ENCODE results near the gene ELK1. TPM values are rescaled to one million over a fixed set of nuclear protein-coding genes. Genes with fewer than 3 reads are reported as not detected.

ELK1 gene
- total and polyA plus RNA-seq, 2 of the 8 experiments (the other 6 are each of a cell fraction or from before 2014, with no cell fraction given) = 31.9 to 42.2 TPM

DNA sequence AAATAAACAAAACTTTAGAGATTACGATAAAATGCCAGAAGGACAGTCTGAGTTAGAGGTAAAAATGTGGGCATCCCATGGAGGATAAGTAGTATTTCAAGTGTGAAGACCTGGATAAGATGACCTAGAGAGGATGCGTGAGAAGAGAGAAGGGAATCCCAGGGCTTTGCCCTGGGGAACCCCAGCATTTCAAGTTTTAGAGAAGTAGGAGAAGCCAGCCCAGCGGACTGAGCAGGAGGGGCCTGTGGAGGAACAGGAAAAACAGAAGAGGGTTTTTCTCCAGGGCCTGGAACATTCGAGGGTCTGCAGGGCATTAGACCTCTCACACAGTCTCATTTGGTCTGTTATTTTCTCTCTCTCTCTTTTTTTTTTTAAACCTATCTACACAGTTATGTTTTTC lies 17.7 kb downstream of the ELK1 start:
- H4K8ac ChIP-seq (ENCODE audit: extremely low read depth, insufficient read depth, low read length) = no peak overlapping the region
- H3K79me2 ChIP-seq (ENCODE audit: control insufficient read depth in 1 of 2, insufficient read depth in 2 of 2, low read length in 2 of 2) = no peaks in the 10 kb centered on the region
- H2BK5ac ChIP-seq (ENCODE audit: low read depth, low read length) = no peak overlapping the region
- H2BK15ac ChIP-seq (ENCODE audit: low read length) = no peak overlapping the region
- no peak overlapping the region for H3K9ac ChIP-seq (replicated peaks in 1 of 4; ENCODE audit: extremely low read depth in 1 of 4, low read depth in 3 of 4, low read length in 3 of 4)
- no peak overlapping the region for H3K4me2 ChIP-seq (ENCODE audit: insufficient read depth in 1 of 2, low read depth in 2 of 2, low read length in 2 of 2)
- CTCF ChIA-PET (ENCODE audit: partially characterized antibody) = no interaction called here
- H3K9me3 ChIP-seq (ENCODE audit: insufficient read depth in 2 of 2, low read depth in 1 of 2, low read length in 1 of 2) = no peaks in the 10 kb centered on the region
- no peaks in the 10 kb centered on the region for H3K79me1 ChIP-seq (ENCODE audit: low read depth, low read length)
- no peak overlapping the region for H2BK120ac ChIP-seq (replicated peaks; ENCODE audit: low read depth, low read length)
- H3K4me3 ChIP-seq (ENCODE audit: extremely low read depth in 1 of 4, insufficient read depth in 2 of 4, low read depth in 3 of 4, low read length in 4 of 4) = no peak overlapping the region
- DNase-seq (ENCODE audit: low read depth in 1 of 2, low spot score in 2 of 2) (no peak), FAIRE-seq (no peak)
- WGBS, 2 experiments (ENCODE audit: extremely low coverage in 1 of 2, insufficient coverage in 1 of 2, insufficient read length in 1 of 2, insufficient replicate concordance in 2 of 2, low coverage in 1 of 2, low lambda C conversion rate in 2 of 2, missing lambda C conversion rate in 1 of 2) = 76% methylated on average over 4 of the region's 4 CpGs; no CpG with 5 or more reads in 1 of the 2 experiments
- H3K36me3 ChIP-seq (ENCODE audit: control insufficient read depth in 2 of 4, insufficient read depth in 4 of 4, low read length in 3 of 4) = peaks cover 0 to 10% (median 3%) of the 10 kb centered on the region in 4 experiments; a peak in 4 of 8 replicates
- H3K18ac ChIP-seq (ENCODE audit: extremely low read depth, low read length) = no peak overlapping the region
- H2BK12ac ChIP-seq (ENCODE audit: low read depth, low read length) = no peak overlapping the region
- H3K4me1 ChIP-seq (replicated peaks in 1 of 4; ENCODE audit: control insufficient read depth in 3 of 4, insufficient read depth in 4 of 4, low read length in 3 of 4) = peaks cover 0 to 3% (median 0%) of the 10 kb centered on the region in 4 experiments; a peak in 3 of 7 replicates
- H3K14ac ChIP-seq (ENCODE audit: insufficient read length) = no peak overlapping the region
- no peak overlapping the region for H4K91ac ChIP-seq (replicated peaks; ENCODE audit: insufficient read length, low read length)
- POLR2A ChIA-PET (ENCODE audit: partially characterized antibody) = no interaction called here
- no peak overlapping the region for H2AK5ac ChIP-seq (ENCODE audit: low read depth, low read length)
- H3K27me3 ChIP-seq (replicated peaks in 1 of 4; ENCODE audit: control insufficient read depth in 3 of 4, extremely low read depth in 1 of 4, insufficient read depth in 3 of 4, low read length in 3 of 4) = no peaks in the 10 kb centered on the region
- H3K56ac ChIP-seq (replicated peaks; ENCODE audit: insufficient read length, low read depth, low read length) = no peak overlapping the region
- H3K23ac ChIP-seq (ENCODE audit: insufficient read length) = no peak overlapping the region
- H3K27ac ChIP-seq (ENCODE audit: low read depth, low read length) = no peak overlapping the region
- H2AFZ ChIP-seq (ENCODE audit: low read length) = no peak overlapping the region
- H2BK20ac ChIP-seq (ENCODE audit: low read length) = no peak overlapping the region
- no peaks in the 10 kb centered on the region for H4K20me1 ChIP-seq (replicated peaks in 1 of 2; ENCODE audit: control insufficient read depth in 1 of 2, insufficient read depth in 2 of 2, low read length in 2 of 2)
- H3K23me2 ChIP-seq (ENCODE audit: low read depth, low read length) = no peaks in the 10 kb centered on the region; the same call in 1 of the 2 replicates
- no peak overlapping the region for H3K4ac ChIP-seq (replicated peaks; ENCODE audit: insufficient read length, low read depth, low read length)
- H4K5ac ChIP-seq (ENCODE audit: insufficient read length, low read depth, low read length) = no peak overlapping the region
- no peak for TF ChIP-seq PHF8 (conservative IDR thresholded peaks at IDR 0.05; ENCODE audit: low read depth, low read length)
- no peak for TF ChIP-seq EGR1 (IDR thresholded peaks at IDR 0.05; ENCODE audit: borderline replicate concordance, low read depth, low read length)
- TF ChIP-seq CREB1 (IDR thresholded peaks at IDR 0.05) = no peak
- TF ChIP-seq FOSL1 (IDR thresholded peaks at IDR 0.05; ENCODE audit: insufficient read depth, low read depth, low read length) = no peak
- no peak for TF ChIP-seq TBP (IDR thresholded peaks at IDR 0.05; ENCODE audit: low read depth, low read length)
- no peak for TF ChIP-seq CEBPB (IDR thresholded peaks at IDR 0.05; ENCODE audit: low read depth, low read length)
- TF ChIP-seq KDM4A (IDR thresholded peaks at IDR 0.05; ENCODE audit: low read depth, low read length, severe bottlenecking) = no peak
- no peak for TF ChIP-seq CTBP2 (IDR thresholded peaks at IDR 0.05; ENCODE audit: borderline replicate concordance, insufficient read depth, insufficient read length, low read length)
- TF ChIP-seq ASH2L (IDR thresholded peaks at IDR 0.05; ENCODE audit: low read length) = no peak
- TF ChIP-seq TCF12 (IDR thresholded peaks at IDR 0.05; ENCODE audit: low read depth, low read length) = no peak
- TF ChIP-seq RFX5 (IDR thresholded peaks at IDR 0.05; ENCODE audit: borderline replicate concordance, low read depth, low read length) = no peak
- TF ChIP-seq, protein P1, sequence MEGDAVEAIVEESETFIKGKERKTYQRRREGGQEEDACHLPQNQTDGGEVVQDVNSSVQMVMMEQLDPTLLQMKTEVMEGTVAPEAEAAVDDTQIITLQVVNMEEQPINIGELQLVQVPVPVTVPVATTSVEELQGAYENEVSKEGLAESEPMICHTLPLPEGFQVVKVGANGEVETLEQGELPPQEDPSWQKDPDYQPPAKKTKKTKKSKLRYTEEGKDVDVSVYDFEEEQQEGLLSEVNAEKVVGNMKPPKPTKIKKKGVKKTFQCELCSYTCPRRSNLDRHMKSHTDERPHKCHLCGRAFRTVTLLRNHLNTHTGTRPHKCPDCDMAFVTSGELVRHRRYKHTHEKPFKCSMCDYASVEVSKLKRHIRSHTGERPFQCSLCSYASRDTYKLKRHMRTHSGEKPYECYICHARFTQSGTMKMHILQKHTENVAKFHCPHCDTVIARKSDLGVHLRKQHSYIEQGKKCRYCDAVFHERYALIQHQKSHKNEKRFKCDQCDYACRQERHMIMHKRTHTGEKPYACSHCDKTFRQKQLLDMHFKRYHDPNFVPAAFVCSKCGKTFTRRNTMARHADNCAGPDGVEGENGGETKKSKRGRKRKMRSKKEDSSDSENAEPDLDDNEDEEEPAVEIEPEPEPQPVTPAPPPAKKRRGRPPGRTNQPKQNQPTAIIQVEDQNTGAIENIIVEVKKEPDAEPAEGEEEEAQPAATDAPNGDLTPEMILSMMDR (IDR thresholded peaks at IDR 0.05; ENCODE audit: control extremely low read depth in 1 of 3, insufficient read depth in 1 of 3, low read depth in 1 of 3, low read length in 3 of 3) = no peak
- no peak for TF ChIP-seq HDAC6 (IDR thresholded peaks at IDR 0.05; ENCODE audit: low read depth, low read length)

Data from H1 (cell line).